HS-27A (cell line): ENCODE data around the gene ATP2A3.

Experiments used
- DNase-seq: peaks from one replicate; pipeline ENCODE4 v3.0.0-alpha.2; 2012; ENCODE audit warnings: low read depth, missing footprints

The ATP2A3 gene

GRCh38 chr17:3926860-3927627 is 37.2 kb downstream of the ATP2A3 start:
- no peak for DNase-seq

- no peak for DNase-seq
Observed at GRCh38 chr17:3925684-3926485, 38.4 kb downstream of the ATP2A3 start.

- no peak for DNase-seq
Observed at GRCh38 chr17:3924512-3925350, 39.5 kb downstream of the ATP2A3 start.

- no peak for DNase-seq
Observed at GRCh38 chr17:3923466-3924190, 40.6 kb downstream of the ATP2A3 start.

GRCh38 chr17:3922765-3923164 is 41.5 kb downstream of the ATP2A3 start:
- no peak for DNase-seq

GRCh38 chr17:3921502-3922319 is 42.5 kb downstream of the ATP2A3 start:
- no peak for DNase-seq

- DNase-seq = no peak
Observed at GRCh38 chr17:3921006-3921405, 43.2 kb downstream of the ATP2A3 start.

- no peak for DNase-seq
Observed at GRCh38 chr17:3919123-3919624, 45.1 kb downstream of the ATP2A3 start.

- no peak for DNase-seq
Observed at GRCh38 chr17:3918372-3919122, 45.7 kb downstream of the ATP2A3 start.

- DNase-seq = no peak
Observed at GRCh38 chr17:3917391-3917931, 46.8 kb downstream of the ATP2A3 start.

- no peak for DNase-seq
Observed at GRCh38 chr17:3916825-3917224, 47.4 kb downstream of the ATP2A3 start.

GRCh38 chr17:3915995-3916696 is 48.1 kb downstream of the ATP2A3 start, which contains the start of gene P2RX1:
P2RX1 (minus strand) TSS chr17:3916465; CDS start chr17:3916225, 240 bp downstream.
- DNase-seq = no peak

GRCh38 chr17:3915581-3915994 is 48.6 kb downstream of the ATP2A3 start:
- DNase-seq = no peak

- no peak for DNase-seq
Observed at GRCh38 chr17:3914312-3914670, 49.9 kb downstream of the ATP2A3 start.

GRCh38 chr17:3913531-3914311 is 50.5 kb downstream of the ATP2A3 start:
- no peak for DNase-seq

- DNase-seq = no peak
Observed at GRCh38 chr17:3912827-3913226, 51.4 kb downstream of the ATP2A3 start.

GRCh38 chr17:3911271-3912053 is 52.8 kb downstream of the ATP2A3 start:
- no peak for DNase-seq
